Naive thymus-derived CD8-positive, alpha-beta T cell (primary cell): ENCODE measurements around the gene ZFP36L1. TPM values are rescaled to one million over a fixed set of nuclear protein-coding genes. Genes with fewer than 3 reads are reported as not detected.

Experiments
- ATAC-seq, 2 donors: fragments of 150-1000 bp; cut with Tn5 transposase in 1 of 2; sonication (Bioruptor Pico), chemical (Tn5 transposase) in 1 of 2; 1 replicate in 1 of 2; 2 replicates in 1 of 2; pipeline ENCODE4 v1.10.0; 2021; ENCODE audit warnings: mild to moderate bottlenecking in 2 of 2, moderate library complexity in 2 of 2
- POLR2A ChIA-PET: fragments of 350-600 bp; sonication (Branson Sonifier 250); formaldehyde crosslinking; loops from one replicate; lab custom pipeline; 2021; ENCODE audit warnings: antibody characterized with exemption; lab: Charles Lee
- DNase-seq, 10 donors: peaks; one replicate each; pipeline versions ENCODE4 v3.0.0 to v3.0.0-alpha.2; 2020 to 2022
- H3K27ac Mint-ChIP-seq, 10 donors: one replicate each; pipeline ENCODE4 v1.8.0; 2020 to 2022; ENCODE audit warnings: mild to moderate bottlenecking in 10 of 10, mixed read lengths in 10 of 10, moderate library complexity in 4 of 10, inconsistent platforms in 1 of 10
- H3K27me3 Mint-ChIP-seq, 5 donors: one replicate each; pipeline ENCODE4 v1.8.0; 2021 to 2022; ENCODE audit warnings: mixed read lengths in 5 of 5
- H3K36me3 Mint-ChIP-seq, 3 donors: one replicate each; pipeline ENCODE4 v1.8.0; 2020 to 2022; ENCODE audit warnings: mixed read lengths in 3 of 3, mild to moderate bottlenecking in 2 of 3, inconsistent platforms in 1 of 3
- H3K4me1 Mint-ChIP-seq, 4 donors: one replicate each; pipeline ENCODE4 v1.8.0; 2021 to 2022; ENCODE audit warnings: mixed read lengths in 4 of 4
- H3K4me3 Mint-ChIP-seq, 10 donors: one replicate each; pipeline ENCODE4 v1.8.0; 2020 to 2022; ENCODE audit warnings: mild to moderate bottlenecking in 10 of 10, mixed read lengths in 10 of 10, moderate library complexity in 6 of 10, inconsistent platforms in 1 of 10
- H3K9me3 Mint-ChIP-seq, 9 donors: one replicate each; pipeline ENCODE4 v1.8.0; 2020 to 2022; ENCODE audit warnings: mixed read lengths in 9 of 9, mild to moderate bottlenecking in 3 of 9, inconsistent platforms in 1 of 9, moderate library complexity in 1 of 9
- polyA plus RNA-seq, 3 donors: library from polyadenylated mRNA; unstranded; fragments of 300-500 nt; fragmentation: Illumina TruSeq; gene quantifications; one replicate each; pipeline ENCODE4 v1.2.3, GENCODE V29; 2021
- total RNA-seq, 8 experiments: library from RNA in 2 of 8; stranded (reverse) in 2 of 8; gene quantifications; one replicate each; pipeline ENCODE4 v1.2.3 and lab custom pipeline; 2021 to 2026

The ZFP36L1 gene
- total and polyA plus RNA-seq, 5 experiments from 2014 or later = 122 to 222 (median 142) TPM

GRCh38 chr14:68787092-68787992 is 5.5 kb downstream of the ZFP36L1 start:
- Mint-ChIP-seq H3K4me1 (peaks cover 38 to 81% (median 71%) of the 10 kb centered on the region in 4 donors), H3K27ac (peak overlapping the region; percentile 82 to 95 (median 94)), H3K9me3 (no peaks in the 10 kb centered on the region), H3K36me3 (peaks cover 21 to 48% (median 28%) of the 10 kb centered on the region in 3 donors), H3K27me3 (peaks cover 0 to 2% (median 0%) of the 10 kb centered on the region in 5 donors), H3K4me3 (peak overlapping the region; percentile 64 to 95 (median 82))
- ATAC-seq (peak; percentile 12 to 20), DNase-seq (peak in 4 of 10 donors; percentile 25 to 64 (median 52))
- POLR2A ChIA-PET = interaction anchor here (0.6 to 15.3 kb wide), 23 partner anchors 6 to 535 kb away, joined by 3 to 1375 read pairs (median 5); no protein-coding TSS in a partner anchor

- H3K4me3 Mint-ChIP-seq = peak overlapping the region; percentile 64 to 95 (median 82)
- POLR2A ChIA-PET = interaction anchor here (0.7 to 15.3 kb wide), 19 partner anchors 5 to 534 kb away, joined by 3 to 1375 read pairs (median 11); no protein-coding TSS in a partner anchor
- H3K36me3 Mint-ChIP-seq = peaks cover 20 to 46% (median 28%) of the 10 kb centered on the region in 3 donors
- DNase-seq (no peak), ATAC-seq (no peak)
- H3K27me3 Mint-ChIP-seq = no peaks in the 10 kb centered on the region
- no peaks in the 10 kb centered on the region for H3K9me3 Mint-ChIP-seq
- peak overlapping the region; percentile 82 to 95 (median 94) for H3K27ac Mint-ChIP-seq
- peaks cover 42 to 87% (median 78%) of the 10 kb centered on the region in 4 donors for H3K4me1 Mint-ChIP-seq
These were observed 6.3 kb downstream of the ZFP36L1 start for GRCh38 chr14:68786491-68787091.

GRCh38 chr14:68785534-68786490 is 7.1 kb downstream of the ZFP36L1 start:
- Mint-ChIP-seq H3K4me3 (peak overlapping the region; percentile 9 to 95 (median 82)), H3K9me3 (no peaks in the 10 kb centered on the region), H3K27me3 (no peaks in the 10 kb centered on the region), H3K27ac (peak overlapping the region; percentile 82 to 95 (median 94)), H3K4me1 (peaks cover 48 to 92% (median 84%) of the 10 kb centered on the region in 4 donors), H3K36me3 (peaks cover 12 to 38% (median 27%) of the 10 kb centered on the region in 3 donors)
- DNase-seq = peak in 7 of 10 donors; percentile 31 to 61 (median 46)
- POLR2A ChIA-PET = interaction anchor here (0.7 to 15.3 kb wide), 17 partner anchors 5 to 533 kb away, joined by 3 to 1375 read pairs (median 4); partner anchors contain the start of gene ZFP36L1
- peak; percentile 5 to 9 for ATAC-seq

GRCh38 chr14:68784978-68785533 is 7.8 kb downstream of the ZFP36L1 start:
- peak overlapping the region in 7 of 10 donors; percentile 4 to 80 (median 32) for H3K4me3 Mint-ChIP-seq
- DNase-seq = no peak
- H3K9me3 Mint-ChIP-seq = no peaks in the 10 kb centered on the region
- peaks cover 48 to 93% (median 90%) of the 10 kb centered on the region in 4 donors for H3K4me1 Mint-ChIP-seq
- H3K27me3 Mint-ChIP-seq = no peaks in the 10 kb centered on the region
- peaks cover 7 to 31% (median 19%) of the 10 kb centered on the region in 3 donors for H3K36me3 Mint-ChIP-seq
- POLR2A ChIA-PET = interaction anchor here (1.1 to 15.3 kb wide), 11 partner anchors 5 to 533 kb away, joined by 3 to 1375 read pairs (median 72); partner anchors contain the start of gene ZFP36L1
- no peak for ATAC-seq
- peak overlapping the region in 9 of 10 donors; percentile 61 to 95 (median 91) for H3K27ac Mint-ChIP-seq

- peak overlapping the region in 9 of 10 donors; percentile 4 to 95 (median 89) for H3K27ac Mint-ChIP-seq
These were observed 8.5 kb downstream of the ZFP36L1 start for GRCh38 chr14:68784226-68784910.

GRCh38 chr14:68783408-68784225 is 9.2 kb downstream of the ZFP36L1 start:
- no peaks in the 10 kb centered on the region for H3K9me3 Mint-ChIP-seq
- no peaks in the 10 kb centered on the region for H3K27me3 Mint-ChIP-seq
- peaks cover 0 to 16% (median 6%) of the 10 kb centered on the region in 3 donors for H3K36me3 Mint-ChIP-seq
- ATAC-seq = no peak
- H3K27ac Mint-ChIP-seq = peak overlapping the region in 8 of 10 donors; percentile 4 to 97 (median 54)
- no peak overlapping the region for H3K4me3 Mint-ChIP-seq
- no peak for DNase-seq
- POLR2A ChIA-PET = interaction anchor here (0.6 to 8.3 kb wide), 15 partner anchors 7 to 533 kb away, joined by 3 to 220 read pairs (median 6); partner anchors contain the start of gene ZFP36L1
- peaks cover 47 to 95% (median 93%) of the 10 kb centered on the region in 4 donors for H3K4me1 Mint-ChIP-seq

More at GRCh38 chr14:68784226-68784910, 8.5 kb downstream of the ZFP36L1 start:
- ATAC-seq (no peak), DNase-seq (no peak)
- no peaks in the 10 kb centered on the region for H3K9me3 Mint-ChIP-seq
- no peak overlapping the region for H3K4me3 Mint-ChIP-seq
- H3K36me3 Mint-ChIP-seq = peaks cover 4 to 24% (median 12%) of the 10 kb centered on the region in 3 donors
- peaks cover 50 to 95% (median 93%) of the 10 kb centered on the region in 4 donors for H3K4me1 Mint-ChIP-seq
- H3K27me3 Mint-ChIP-seq = no peaks in the 10 kb centered on the region
- POLR2A ChIA-PET = interaction anchor here (0.8 to 15.3 kb wide), 15 partner anchors 6 to 532 kb away, joined by 3 to 1375 read pairs (median 61); partner anchors contain the start of gene ZFP36L1

- Mint-ChIP-seq H3K4me1 (peaks cover 50 to 93% (median 90%) of the 10 kb centered on the region in 4 donors), H3K27me3 (no peaks in the 10 kb centered on the region), H3K9me3 (no peaks in the 10 kb centered on the region), H3K4me3 (peak overlapping the region; percentile 20 to 89 (median 66)), H3K27ac (peak overlapping the region; percentile 55 to 99 (median 93)), H3K36me3 (peaks cover 0 to 6% (median under 1%) of the 10 kb centered on the region in 3 donors)
- DNase-seq (peak in 8 of 10 donors; percentile 54 to 85 (median 77)), ATAC-seq (peak; percentile 56 to 59)
- POLR2A ChIA-PET = interaction anchor here (0.5 to 8.3 kb wide), 22 partner anchors 8 to 533 kb away, joined by 3 to 220 read pairs (median 6); partner anchors contain the start of gene ZFP36L1
These were observed 10.5 kb downstream of the ZFP36L1 start for GRCh38 chr14:68782091-68782981.

- Mint-ChIP-seq H3K27me3 (no peaks in the 10 kb centered on the region), H3K4me3 (peak overlapping the region; percentile 75 to 89 (median 84)), H3K9me3 (no peaks in the 10 kb centered on the region), H3K4me1 (peaks cover 42 to 89% (median 82%) of the 10 kb centered on the region in 4 donors), H3K36me3 (no peaks in the 10 kb centered on the region), H3K27ac (peak overlapping the region; percentile 85 to 99 (median 93))
- peak; percentile 45 to 63 for ATAC-seq
- POLR2A ChIA-PET = interaction anchor here (0.5 to 8.3 kb wide), 23 partner anchors 9 to 532 kb away, joined by 3 to 220 read pairs (median 6); partner anchors contain the start of gene ZFP36L1
- DNase-seq = peak; percentile 22 to 81 (median 67)
These were observed 11.5 kb downstream of the ZFP36L1 start for GRCh38 chr14:68781161-68782021.
